ENCODE measurements around the gene ITIH1. TPM values are rescaled to one million over a fixed set of nuclear protein-coding genes. Genes with fewer than 3 reads are reported as not detected.

Gene ITIH1
- polyA plus RNA-seq, 1 donor from 2014 or later = not detected

DNA sequence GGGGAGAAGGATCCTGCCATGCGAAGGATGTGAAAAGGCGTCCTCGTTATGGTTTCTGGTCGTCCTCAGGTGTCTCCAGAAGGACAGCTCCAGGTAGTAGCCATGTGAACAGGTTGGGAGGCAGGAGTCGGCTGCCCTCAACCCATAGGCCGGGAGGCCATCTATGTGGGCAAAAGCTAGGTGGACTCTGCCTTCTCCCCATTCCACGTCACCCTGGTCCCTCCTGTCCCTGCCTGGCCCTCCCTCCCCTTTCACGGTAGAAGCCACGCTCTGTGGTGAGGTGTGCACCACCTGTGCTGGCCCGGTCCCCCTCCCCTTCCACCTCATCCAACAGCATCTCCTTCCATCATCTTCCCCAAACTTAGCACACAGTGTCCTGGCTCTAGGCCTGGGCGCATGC is 33.5 kb downstream of the ITIH1 start:
- no peak overlapping the region for H3K4me2 ChIP-seq (ENCODE audit: low read length)
- TF ChIP-seq EZH2 (IDR thresholded peaks at IDR 0.05; ENCODE audit: borderline replicate concordance, insufficient read depth, low read length, poor library complexity, severe bottlenecking) = no peak
- TF ChIP-seq, protein P1, sequence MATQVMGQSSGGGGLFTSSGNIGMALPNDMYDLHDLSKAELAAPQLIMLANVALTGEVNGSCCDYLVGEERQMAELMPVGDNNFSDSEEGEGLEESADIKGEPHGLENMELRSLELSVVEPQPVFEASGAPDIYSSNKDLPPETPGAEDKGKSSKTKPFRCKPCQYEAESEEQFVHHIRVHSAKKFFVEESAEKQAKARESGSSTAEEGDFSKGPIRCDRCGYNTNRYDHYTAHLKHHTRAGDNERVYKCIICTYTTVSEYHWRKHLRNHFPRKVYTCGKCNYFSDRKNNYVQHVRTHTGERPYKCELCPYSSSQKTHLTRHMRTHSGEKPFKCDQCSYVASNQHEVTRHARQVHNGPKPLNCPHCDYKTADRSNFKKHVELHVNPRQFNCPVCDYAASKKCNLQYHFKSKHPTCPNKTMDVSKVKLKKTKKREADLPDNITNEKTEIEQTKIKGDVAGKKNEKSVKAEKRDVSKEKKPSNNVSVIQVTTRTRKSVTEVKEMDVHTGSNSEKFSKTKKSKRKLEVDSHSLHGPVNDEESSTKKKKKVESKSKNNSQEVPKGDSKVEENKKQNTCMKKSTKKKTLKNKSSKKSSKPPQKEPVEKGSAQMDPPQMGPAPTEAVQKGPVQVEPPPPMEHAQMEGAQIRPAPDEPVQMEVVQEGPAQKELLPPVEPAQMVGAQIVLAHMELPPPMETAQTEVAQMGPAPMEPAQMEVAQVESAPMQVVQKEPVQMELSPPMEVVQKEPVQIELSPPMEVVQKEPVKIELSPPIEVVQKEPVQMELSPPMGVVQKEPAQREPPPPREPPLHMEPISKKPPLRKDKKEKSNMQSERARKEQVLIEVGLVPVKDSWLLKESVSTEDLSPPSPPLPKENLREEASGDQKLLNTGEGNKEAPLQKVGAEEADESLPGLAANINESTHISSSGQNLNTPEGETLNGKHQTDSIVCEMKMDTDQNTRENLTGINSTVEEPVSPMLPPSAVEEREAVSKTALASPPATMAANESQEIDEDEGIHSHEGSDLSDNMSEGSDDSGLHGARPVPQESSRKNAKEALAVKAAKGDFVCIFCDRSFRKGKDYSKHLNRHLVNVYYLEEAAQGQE (IDR thresholded peaks at IDR 0.05; ENCODE audit: borderline replicate concordance) = no peak
- no peak for TF ChIP-seq POLR2AphosphoS5 (IDR thresholded peaks at IDR 0.05)
- TF ChIP-seq EP300 (conservative IDR thresholded peaks at IDR 0.05; ENCODE audit: poor library complexity, severe bottlenecking) = no peak
- TF ChIP-seq SMC3 (conservative IDR thresholded peaks at IDR 0.05; ENCODE audit: poor library complexity) = no peak
- TF ChIP-seq RAD21 (conservative IDR thresholded peaks at IDR 0.05) = no peak
- TF ChIP-seq, protein P2, sequence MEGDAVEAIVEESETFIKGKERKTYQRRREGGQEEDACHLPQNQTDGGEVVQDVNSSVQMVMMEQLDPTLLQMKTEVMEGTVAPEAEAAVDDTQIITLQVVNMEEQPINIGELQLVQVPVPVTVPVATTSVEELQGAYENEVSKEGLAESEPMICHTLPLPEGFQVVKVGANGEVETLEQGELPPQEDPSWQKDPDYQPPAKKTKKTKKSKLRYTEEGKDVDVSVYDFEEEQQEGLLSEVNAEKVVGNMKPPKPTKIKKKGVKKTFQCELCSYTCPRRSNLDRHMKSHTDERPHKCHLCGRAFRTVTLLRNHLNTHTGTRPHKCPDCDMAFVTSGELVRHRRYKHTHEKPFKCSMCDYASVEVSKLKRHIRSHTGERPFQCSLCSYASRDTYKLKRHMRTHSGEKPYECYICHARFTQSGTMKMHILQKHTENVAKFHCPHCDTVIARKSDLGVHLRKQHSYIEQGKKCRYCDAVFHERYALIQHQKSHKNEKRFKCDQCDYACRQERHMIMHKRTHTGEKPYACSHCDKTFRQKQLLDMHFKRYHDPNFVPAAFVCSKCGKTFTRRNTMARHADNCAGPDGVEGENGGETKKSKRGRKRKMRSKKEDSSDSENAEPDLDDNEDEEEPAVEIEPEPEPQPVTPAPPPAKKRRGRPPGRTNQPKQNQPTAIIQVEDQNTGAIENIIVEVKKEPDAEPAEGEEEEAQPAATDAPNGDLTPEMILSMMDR (IDR thresholded peaks at IDR 0.05; ENCODE audit: poor library complexity, severe bottlenecking) = no peak
- no peak for TF ChIP-seq MXI1 (conservative IDR thresholded peaks at IDR 0.05; ENCODE audit: poor library complexity, severe bottlenecking)
- no peak for TF ChIP-seq TAF1 (IDR thresholded peaks at IDR 0.05; ENCODE audit: low read depth)
- H3F3A ChIP-seq (ENCODE audit: insufficient read depth, low read length, poor library complexity, severe bottlenecking) = no peaks in the 10 kb centered on the region
- H3K9me2 ChIP-seq (ENCODE audit: insufficient read depth, low read length) = no peaks in the 10 kb centered on the region
- H3K27me3 ChIP-seq (ENCODE audit: insufficient read depth, low read depth, low read length) = no peaks in the 10 kb centered on the region
- H2AFZ ChIP-seq (ENCODE audit: low read depth, low read length) = no peak overlapping the region
- no peak overlapping the region for H3K9ac ChIP-seq (ENCODE audit: low read length)
- H3K27ac ChIP-seq (ENCODE audit: low read length) = no peak overlapping the region
- H3K36me3 ChIP-seq (ENCODE audit: insufficient read depth, low read length) = no peaks in the 10 kb centered on the region
- no peak overlapping the region for H3K4me3 ChIP-seq (ENCODE audit: low read length)
- H3K79me2 ChIP-seq (replicated peaks; ENCODE audit: insufficient read depth, low read length) = no peaks in the 10 kb centered on the region
- no peaks in the 10 kb centered on the region for H3K9me3 ChIP-seq (ENCODE audit: low read length)
- no peaks in the 10 kb centered on the region for H4K20me1 ChIP-seq (ENCODE audit: insufficient read depth)

DNA sequence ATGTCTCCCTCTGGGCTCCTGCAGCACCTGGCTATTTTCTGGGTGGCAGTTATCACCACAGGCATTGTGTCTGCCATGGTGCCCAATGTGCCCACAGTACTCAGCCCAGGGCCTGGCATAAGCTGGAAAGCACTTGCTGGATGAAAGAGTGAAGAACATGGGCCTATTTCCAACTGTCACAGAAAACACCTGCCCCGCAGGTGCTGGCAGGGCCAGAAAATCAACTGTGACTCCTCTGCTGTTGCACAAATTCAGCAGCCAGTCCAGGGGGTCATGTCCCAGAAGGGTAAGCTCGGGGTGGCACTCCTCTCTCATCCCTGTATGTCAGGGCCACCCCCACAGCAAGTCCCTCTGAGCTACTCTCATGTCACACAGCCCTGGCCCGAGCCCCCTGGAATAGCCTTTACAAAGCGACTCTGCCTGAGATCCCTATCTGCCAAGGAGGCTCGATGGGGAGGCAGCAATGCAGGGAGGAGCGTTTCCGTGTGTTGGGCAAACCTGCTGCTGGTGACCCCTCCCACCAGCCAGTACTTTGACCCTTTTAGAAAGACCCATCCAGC is 34.1 kb downstream of the ITIH1 start:
- Histone ChIP-seq H4K20me1 (ENCODE audit: insufficient read depth) (no peaks in the 10 kb centered on the region), H3K27ac (ENCODE audit: low read length) (no peak overlapping the region), H3K9me2 (ENCODE audit: insufficient read depth, low read length) (no peaks in the 10 kb centered on the region), H3K36me3 (ENCODE audit: insufficient read depth, low read length) (no peaks in the 10 kb centered on the region), H3K4me3 (ENCODE audit: low read length) (no peak overlapping the region), H3K9ac (ENCODE audit: low read length) (no peak overlapping the region), H3K79me2 (replicated peaks; ENCODE audit: insufficient read depth, low read length) (no peaks in the 10 kb centered on the region), H3K27me3 (ENCODE audit: insufficient read depth, low read depth, low read length) (no peaks in the 10 kb centered on the region), H2AFZ (ENCODE audit: low read depth, low read length) (no peak overlapping the region), H3K9me3 (ENCODE audit: low read length) (no peaks in the 10 kb centered on the region), H3K4me2 (ENCODE audit: low read length) (no peak overlapping the region), H3F3A (ENCODE audit: insufficient read depth, low read length, poor library complexity, severe bottlenecking) (no peaks in the 10 kb centered on the region)
- TF ChIP-seq, protein P1 (IDR thresholded peaks at IDR 0.05; ENCODE audit: borderline replicate concordance) = no peak
- TF ChIP-seq SMC3 (conservative IDR thresholded peaks at IDR 0.05; ENCODE audit: poor library complexity) = no peak
- TF ChIP-seq TAF1 (IDR thresholded peaks at IDR 0.05; ENCODE audit: low read depth) = no peak
- no peak for TF ChIP-seq RAD21 (conservative IDR thresholded peaks at IDR 0.05)
- TF ChIP-seq EZH2 (IDR thresholded peaks at IDR 0.05; ENCODE audit: borderline replicate concordance, insufficient read depth, low read length, poor library complexity, severe bottlenecking) = no peak
- no peak for TF ChIP-seq POLR2AphosphoS5 (IDR thresholded peaks at IDR 0.05)
- no peak for TF ChIP-seq MXI1 (conservative IDR thresholded peaks at IDR 0.05; ENCODE audit: poor library complexity, severe bottlenecking)
- TF ChIP-seq, protein P2 (IDR thresholded peaks at IDR 0.05; ENCODE audit: poor library complexity, severe bottlenecking) = no peak
- TF ChIP-seq EP300 (conservative IDR thresholded peaks at IDR 0.05; ENCODE audit: poor library complexity, severe bottlenecking) = no peak
